Prostate gland (tissue), 2 donors: Measurements from ENCODE around the gene GFOD2. TPM values are rescaled to one million over a fixed set of nuclear protein-coding genes. Genes with fewer than 3 reads are reported as not detected.

ENCODE experiments used
- DNase-seq: peaks from one replicate; pipeline ENCODE4 v3.0.0-alpha.2; 2019; ENCODE audit warnings: low spot score
- H3K27ac ChIP-seq, 2 donors: fragments of 200-600 bp; sonication (generic); 2 replicates each; pipeline ENCODE4 v1.5.1; 2017 to 2019
- H3K27me3 ChIP-seq: fragments of 200-600 bp; sonication (generic); replicated peaks from 2 replicates; pipeline ENCODE4 v1.5.1; 2019; ENCODE audit not compliant: insufficient read depth
- H3K36me3 ChIP-seq, 2 donors: fragments of 200-600 bp; sonication (generic); 1 replicate in 1 of 2; 2 replicates in 1 of 2; pipeline versions ENCODE4 v1.5.1 to v1.8.1; 2017 to 2019
- H3K4me1 ChIP-seq: fragments of 200-600 bp; sonication (generic); replicated peaks from 2 replicates; pipeline ENCODE4 v1.5.1; 2019
- H3K4me3 ChIP-seq, 2 donors: fragments of 200-600 bp; sonication (generic); 2 replicates each; pipeline ENCODE4 v1.5.1; 2017 to 2019
- H3K9me3 ChIP-seq: fragments of 200-600 bp; sonication (generic); 2 replicates; pipeline ENCODE4 v1.5.1; 2017
- CTCF ChIP-seq, 4 experiments: fragments of 200-600 bp in 2 of 4; fragments of 450-650 bp in 2 of 4; sonication (generic) in 2 of 4; IDR thresholded peaks; 1 replicate in 3 of 4; 2 replicates in 1 of 4; pipeline ENCODE4 v1.5.1; 2016 to 2019; ENCODE audit warnings: antibody characterized with exemption in 4 of 4, mild to moderate bottlenecking in 2 of 4, moderate library complexity in 2 of 4
- POLR2A ChIP-seq: fragments of 450-650 bp; IDR thresholded peaks from one replicate; pipeline ENCODE4 v1.6.1; 2016; ENCODE audit warnings: antibody characterized with exemption, mild to moderate bottlenecking
- POLR2AphosphoS5 ChIP-seq: sonication (generic); formaldehyde crosslinking; IDR thresholded peaks from one replicate; pipeline ENCODE4 v1.6.1; 2017; ENCODE audit warnings: antibody characterized with exemption
- WGBS: methylation state at CpG from one replicate; pipeline ENCODE4 v1.1.5; 2018; 5-methylcytosine and 5-hydroxymethylcytosine counted together
- intact Hi-C: fragments of 100-400 bp; cut with DNase I; formaldehyde crosslinking; loops from one replicate; pipeline ENCODE4 v1.14.2; 2022
- total RNA-seq, 2 donors: library from RNA; depleted of rRNA; stranded (reverse); fragments of >200 nt; gene quantifications; one replicate each; pipeline ENCODE4 v1.1.0, GENCODE V29; 2016

GFOD2 gene
- total RNA-seq, 2 donors from 2014 or later = 16.0 to 27.4 TPM

GRCh38 chr16:67704110-67704509 is 15.0 kb downstream of the GFOD2 start:
- intact Hi-C loops = no loop called here
- no peak for DNase-seq
- TF ChIP-seq POLR2AphosphoS5 (no peak), CTCF (IDR thresholded peaks at IDR 0.05) (no peak), POLR2A (no peak)
- Histone ChIP-seq H3K4me1 (no peaks in the 10 kb centered on the region), H3K4me3 (no peak overlapping the region), H3K9me3 (no peaks in the 10 kb centered on the region), H3K27ac (no peak overlapping the region), H3K27me3 (no peaks in the 10 kb centered on the region), H3K36me3 (no peaks in the 10 kb centered on the region)
- 76% methylated on average over 5 of the region's 5 CpGs for WGBS

GRCh38 chr16:67703626-67704025 is 15.5 kb downstream of the GFOD2 start:
- Histone ChIP-seq H3K27ac (no peak overlapping the region), H3K4me1 (no peaks in the 10 kb centered on the region), H3K9me3 (no peaks in the 10 kb centered on the region), H3K4me3 (no peak overlapping the region), H3K36me3 (no peaks in the 10 kb centered on the region), H3K27me3 (no peaks in the 10 kb centered on the region)
- no peak for DNase-seq
- TF ChIP-seq POLR2A (no peak), POLR2AphosphoS5 (no peak), CTCF (IDR thresholded peaks at IDR 0.05) (no peak)
- intact Hi-C loops = no loop called here
- WGBS = 75% methylated on average over 2 of the region's 2 CpGs

- Histone ChIP-seq H3K9me3 (no peaks in the 10 kb centered on the region), H3K27ac (no peak overlapping the region), H3K4me3 (no peak overlapping the region), H3K4me1 (no peaks in the 10 kb centered on the region), H3K27me3 (no peaks in the 10 kb centered on the region), H3K36me3 (no peaks in the 10 kb centered on the region)
- no peak for DNase-seq
- whole genome bisulfite sequencing = 89% methylated on average over 4 of the region's 4 CpGs
- intact Hi-C loops = no loop called here
- TF ChIP-seq POLR2A = no peak
- no peak for TF ChIP-seq CTCF (IDR thresholded peaks at IDR 0.05)
- no peak for TF ChIP-seq POLR2AphosphoS5
Observed at GRCh38 chr16:67702130-67702529, 17.0 kb downstream of the GFOD2 start.

GRCh38 chr16:67701420-67701819 is 17.7 kb downstream of the GFOD2 start:
- Histone ChIP-seq H3K27me3 (no peaks in the 10 kb centered on the region), H3K36me3 (no peaks in the 10 kb centered on the region), H3K4me3 (no peak overlapping the region), H3K4me1 (no peaks in the 10 kb centered on the region), H3K27ac (no peak overlapping the region), H3K9me3 (no peaks in the 10 kb centered on the region)
- WGBS = 100% methylated on average over 1 of the region's 1 CpG
- DNase-seq = no peak
- intact Hi-C loops = no loop called here
- TF ChIP-seq POLR2AphosphoS5 (no peak), CTCF (IDR thresholded peaks at IDR 0.05) (no peak), POLR2A (no peak)

GRCh38 chr16:67699265-67699664 is 19.9 kb downstream of the GFOD2 start:
- intact Hi-C loops = no loop called here
- Histone ChIP-seq H3K36me3 (no peaks in the 10 kb centered on the region), H3K4me1 (no peaks in the 10 kb centered on the region), H3K9me3 (no peaks in the 10 kb centered on the region), H3K4me3 (no peak overlapping the region), H3K27ac (no peak overlapping the region), H3K27me3 (no peaks in the 10 kb centered on the region)
- WGBS = 98% methylated on average over 7 of the region's 7 CpGs
- DNase-seq = no peak
- TF ChIP-seq POLR2AphosphoS5 = no peak
- TF ChIP-seq POLR2A = no peak
- no peak for TF ChIP-seq CTCF (IDR thresholded peaks at IDR 0.05)
